ENCODE measurements around the gene LMO3.

- TF ChIP-seq ZNF678 (CRISPR knock-in tag; IDR thresholded peaks at IDR 0.05), result no peak
- TF ChIP-seq NFRKB (IDR thresholded peaks at IDR 0.05), result no peak
- TF ChIP-seq ZBTB7A (CRISPR knock-in tag; IDR thresholded peaks at IDR 0.05), result no peak
- no peak for TF ChIP-seq CEBPZ (IDR thresholded peaks at IDR 0.05; ENCODE audit: low read length)
- TF ChIP-seq, protein P1, sequence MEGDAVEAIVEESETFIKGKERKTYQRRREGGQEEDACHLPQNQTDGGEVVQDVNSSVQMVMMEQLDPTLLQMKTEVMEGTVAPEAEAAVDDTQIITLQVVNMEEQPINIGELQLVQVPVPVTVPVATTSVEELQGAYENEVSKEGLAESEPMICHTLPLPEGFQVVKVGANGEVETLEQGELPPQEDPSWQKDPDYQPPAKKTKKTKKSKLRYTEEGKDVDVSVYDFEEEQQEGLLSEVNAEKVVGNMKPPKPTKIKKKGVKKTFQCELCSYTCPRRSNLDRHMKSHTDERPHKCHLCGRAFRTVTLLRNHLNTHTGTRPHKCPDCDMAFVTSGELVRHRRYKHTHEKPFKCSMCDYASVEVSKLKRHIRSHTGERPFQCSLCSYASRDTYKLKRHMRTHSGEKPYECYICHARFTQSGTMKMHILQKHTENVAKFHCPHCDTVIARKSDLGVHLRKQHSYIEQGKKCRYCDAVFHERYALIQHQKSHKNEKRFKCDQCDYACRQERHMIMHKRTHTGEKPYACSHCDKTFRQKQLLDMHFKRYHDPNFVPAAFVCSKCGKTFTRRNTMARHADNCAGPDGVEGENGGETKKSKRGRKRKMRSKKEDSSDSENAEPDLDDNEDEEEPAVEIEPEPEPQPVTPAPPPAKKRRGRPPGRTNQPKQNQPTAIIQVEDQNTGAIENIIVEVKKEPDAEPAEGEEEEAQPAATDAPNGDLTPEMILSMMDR (CRISPR knock-in tag; IDR thresholded peaks at IDR 0.05), result no peak
- TF ChIP-seq PHB2 (IDR thresholded peaks at IDR 0.05; ENCODE audit: partially characterized antibody), result no peak
- TF ChIP-seq, protein P2, sequence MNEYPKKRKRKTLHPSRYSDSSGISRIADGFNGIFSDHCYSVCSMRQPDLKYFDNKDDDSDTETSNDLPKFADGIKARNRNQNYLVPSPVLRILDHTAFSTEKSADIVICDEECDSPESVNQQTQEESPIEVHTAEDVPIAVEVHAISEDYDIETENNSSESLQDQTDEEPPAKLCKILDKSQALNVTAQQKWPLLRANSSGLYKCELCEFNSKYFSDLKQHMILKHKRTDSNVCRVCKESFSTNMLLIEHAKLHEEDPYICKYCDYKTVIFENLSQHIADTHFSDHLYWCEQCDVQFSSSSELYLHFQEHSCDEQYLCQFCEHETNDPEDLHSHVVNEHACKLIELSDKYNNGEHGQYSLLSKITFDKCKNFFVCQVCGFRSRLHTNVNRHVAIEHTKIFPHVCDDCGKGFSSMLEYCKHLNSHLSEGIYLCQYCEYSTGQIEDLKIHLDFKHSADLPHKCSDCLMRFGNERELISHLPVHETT (CRISPR knock-in tag; conservative IDR thresholded peaks at IDR 0.05), result no peak
- no peak for TF ChIP-seq ZNF30 (CRISPR knock-in tag; IDR thresholded peaks at IDR 0.05)
- no peak for TF ChIP-seq NRL (CRISPR knock-in tag; IDR thresholded peaks at IDR 0.05; ENCODE audit: borderline replicate concordance)
- no peak for TF ChIP-seq RXRB (CRISPR knock-in tag; IDR thresholded peaks at IDR 0.05; ENCODE audit: borderline replicate concordance)
- no peak for TF ChIP-seq GMEB1 (CRISPR knock-in tag; IDR thresholded peaks at IDR 0.05; ENCODE audit: borderline replicate concordance)
Measured at GRCh38 chr12:16513231-16513630, 92.7 kb downstream of the LMO3 start.

All from HepG2 (cell line).